HL-60 (cell line): ENCODE data around the gene SLBP.

Source experiments
- DNase-seq, 2 experiments: peaks; one replicate each; pipeline ENCODE4 v3.0.0-alpha.2; 2010 to 2020; ENCODE audit warnings: low read depth in 1 of 2, low spot score in 1 of 2
- H3K27ac ChIP-seq: fragments of 250-450 bp; sonication (Bioruptor Pico); replicated peaks from 2 replicates; pipeline ENCODE4 v1.5.1; 2020; ENCODE audit warnings: mild to moderate bottlenecking, moderate library complexity
- H3K27me3 ChIP-seq: fragments of 250-450 bp; sonication (Bioruptor Pico); 2 replicates; pipeline ENCODE4 v1.5.1; 2021; ENCODE audit warnings: mild to moderate bottlenecking, moderate library complexity; ENCODE audit not compliant: insufficient read depth, poor library complexity, severe bottlenecking
- H3K4me3 ChIP-seq: replicated peaks from 2 replicates; pipeline ENCODE4 v1.5.1; 2011; ENCODE audit warnings: mild to moderate bottlenecking, control low read depth, low read length; ENCODE audit not compliant: insufficient read depth
- GABPA ChIP-seq: IDR thresholded peaks from 2 replicates; pipeline ENCODE4 v1.6.1; 2012; ENCODE audit warnings: low read depth
- POLR2AphosphoS5 ChIP-seq: IDR thresholded peaks from 2 replicates; pipeline ENCODE4 v1.6.1; 2012; ENCODE audit warnings: low read depth
- SPI1 ChIP-seq: IDR thresholded peaks from 2 replicates; pipeline ENCODE4 v1.6.1; 2012; ENCODE audit warnings: low read depth, mild to moderate bottlenecking, borderline replicate concordance
- TF ChIP-seq, protein P1 (sequence below): IDR thresholded peaks from 2 replicates; pipeline ENCODE4 v1.6.1; 2012; ENCODE audit warnings: low read depth; ENCODE audit not compliant: insufficient replicate concordance
- TF ChIP-seq, protein P2 (sequence below): IDR thresholded peaks from one replicate; pipeline ENCODE4 v1.5.1; 2011; ENCODE audit warnings: low read length, control low read depth, inconsistent platforms; ENCODE audit not compliant: insufficient read depth

Gene SLBP

DNA sequence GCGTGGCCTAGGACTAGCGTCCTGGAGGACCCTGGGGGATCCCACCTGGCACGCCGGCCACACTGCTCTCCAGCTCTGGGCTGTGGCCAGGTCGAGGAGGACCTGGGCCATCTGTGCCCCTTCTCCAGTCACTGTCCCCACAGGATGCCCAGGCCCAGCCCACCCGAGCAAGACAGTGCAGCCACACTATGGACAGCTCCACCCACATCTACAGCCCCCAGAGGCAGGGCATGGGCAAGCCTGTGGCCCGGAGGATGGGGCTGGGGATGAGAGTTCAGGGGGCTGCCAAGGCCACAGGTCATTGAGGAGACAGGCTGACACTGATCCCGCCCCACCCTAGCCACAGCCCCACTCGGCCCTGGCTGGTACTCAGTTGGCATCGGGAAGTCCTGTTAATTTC is 58.3 kb downstream of the SLBP start:
- no peak for TF ChIP-seq GABPA
- TF ChIP-seq POLR2AphosphoS5, result no peak
- TF ChIP-seq, protein P1, sequence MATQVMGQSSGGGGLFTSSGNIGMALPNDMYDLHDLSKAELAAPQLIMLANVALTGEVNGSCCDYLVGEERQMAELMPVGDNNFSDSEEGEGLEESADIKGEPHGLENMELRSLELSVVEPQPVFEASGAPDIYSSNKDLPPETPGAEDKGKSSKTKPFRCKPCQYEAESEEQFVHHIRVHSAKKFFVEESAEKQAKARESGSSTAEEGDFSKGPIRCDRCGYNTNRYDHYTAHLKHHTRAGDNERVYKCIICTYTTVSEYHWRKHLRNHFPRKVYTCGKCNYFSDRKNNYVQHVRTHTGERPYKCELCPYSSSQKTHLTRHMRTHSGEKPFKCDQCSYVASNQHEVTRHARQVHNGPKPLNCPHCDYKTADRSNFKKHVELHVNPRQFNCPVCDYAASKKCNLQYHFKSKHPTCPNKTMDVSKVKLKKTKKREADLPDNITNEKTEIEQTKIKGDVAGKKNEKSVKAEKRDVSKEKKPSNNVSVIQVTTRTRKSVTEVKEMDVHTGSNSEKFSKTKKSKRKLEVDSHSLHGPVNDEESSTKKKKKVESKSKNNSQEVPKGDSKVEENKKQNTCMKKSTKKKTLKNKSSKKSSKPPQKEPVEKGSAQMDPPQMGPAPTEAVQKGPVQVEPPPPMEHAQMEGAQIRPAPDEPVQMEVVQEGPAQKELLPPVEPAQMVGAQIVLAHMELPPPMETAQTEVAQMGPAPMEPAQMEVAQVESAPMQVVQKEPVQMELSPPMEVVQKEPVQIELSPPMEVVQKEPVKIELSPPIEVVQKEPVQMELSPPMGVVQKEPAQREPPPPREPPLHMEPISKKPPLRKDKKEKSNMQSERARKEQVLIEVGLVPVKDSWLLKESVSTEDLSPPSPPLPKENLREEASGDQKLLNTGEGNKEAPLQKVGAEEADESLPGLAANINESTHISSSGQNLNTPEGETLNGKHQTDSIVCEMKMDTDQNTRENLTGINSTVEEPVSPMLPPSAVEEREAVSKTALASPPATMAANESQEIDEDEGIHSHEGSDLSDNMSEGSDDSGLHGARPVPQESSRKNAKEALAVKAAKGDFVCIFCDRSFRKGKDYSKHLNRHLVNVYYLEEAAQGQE, result no peak
- TF ChIP-seq SPI1, result no peak
- TF ChIP-seq, protein P2, sequence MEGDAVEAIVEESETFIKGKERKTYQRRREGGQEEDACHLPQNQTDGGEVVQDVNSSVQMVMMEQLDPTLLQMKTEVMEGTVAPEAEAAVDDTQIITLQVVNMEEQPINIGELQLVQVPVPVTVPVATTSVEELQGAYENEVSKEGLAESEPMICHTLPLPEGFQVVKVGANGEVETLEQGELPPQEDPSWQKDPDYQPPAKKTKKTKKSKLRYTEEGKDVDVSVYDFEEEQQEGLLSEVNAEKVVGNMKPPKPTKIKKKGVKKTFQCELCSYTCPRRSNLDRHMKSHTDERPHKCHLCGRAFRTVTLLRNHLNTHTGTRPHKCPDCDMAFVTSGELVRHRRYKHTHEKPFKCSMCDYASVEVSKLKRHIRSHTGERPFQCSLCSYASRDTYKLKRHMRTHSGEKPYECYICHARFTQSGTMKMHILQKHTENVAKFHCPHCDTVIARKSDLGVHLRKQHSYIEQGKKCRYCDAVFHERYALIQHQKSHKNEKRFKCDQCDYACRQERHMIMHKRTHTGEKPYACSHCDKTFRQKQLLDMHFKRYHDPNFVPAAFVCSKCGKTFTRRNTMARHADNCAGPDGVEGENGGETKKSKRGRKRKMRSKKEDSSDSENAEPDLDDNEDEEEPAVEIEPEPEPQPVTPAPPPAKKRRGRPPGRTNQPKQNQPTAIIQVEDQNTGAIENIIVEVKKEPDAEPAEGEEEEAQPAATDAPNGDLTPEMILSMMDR, result no peak
- no peak for DNase-seq
- no peaks in the 10 kb centered on the region for H3K27me3 ChIP-seq
- no peak overlapping the region for H3K27ac ChIP-seq
- no peak overlapping the region for H3K4me3 ChIP-seq

DNA sequence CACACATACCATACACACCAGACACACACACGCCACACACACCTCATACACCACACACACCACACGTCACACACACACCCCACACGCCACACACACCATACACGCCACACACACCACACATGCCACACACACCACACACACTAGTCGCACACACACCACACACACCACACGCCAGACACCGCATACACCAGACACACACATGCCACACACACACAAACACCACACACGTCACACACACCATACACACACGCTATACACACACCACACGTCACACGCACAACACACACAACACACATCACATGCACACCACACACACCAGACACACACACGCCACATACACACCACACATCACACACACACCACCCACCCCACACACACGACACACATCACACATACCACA is 60.0 kb downstream of the SLBP start:
- no peak for DNase-seq
- Histone ChIP-seq H3K27me3 (no peaks in the 10 kb centered on the region), H3K27ac (no peak overlapping the region), H3K4me3 (no peak overlapping the region)
- TF ChIP-seq GABPA (no peak), SPI1 (no peak), POLR2AphosphoS5 (no peak)
- TF ChIP-seq, protein P2, result no peak
- TF ChIP-seq, protein P1, result no peak

DNA sequence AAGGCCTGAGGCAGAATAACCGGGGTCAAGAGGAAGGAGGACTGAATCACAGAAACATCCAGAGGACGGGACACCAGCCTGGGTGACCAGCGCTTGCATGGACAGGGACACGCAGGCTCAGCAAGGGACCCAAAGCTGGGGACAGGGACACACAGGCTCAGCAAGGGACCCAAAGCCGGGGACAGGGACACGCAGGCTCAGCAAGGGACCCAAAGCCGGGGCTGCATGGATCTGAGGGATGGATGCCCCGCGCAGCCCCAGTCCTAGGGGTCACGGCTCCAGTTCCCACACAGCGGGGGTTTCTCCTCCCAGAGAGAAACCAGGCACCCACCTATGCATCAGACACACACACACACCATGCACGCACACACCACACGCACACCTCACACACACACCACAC is 60.5 kb downstream of the SLBP start:
- no peak for DNase-seq
- Histone ChIP-seq H3K27me3 (no peaks in the 10 kb centered on the region), H3K27ac (no peak overlapping the region), H3K4me3 (no peak overlapping the region)
- no peak for TF ChIP-seq POLR2AphosphoS5
- TF ChIP-seq, protein P2, result no peak
- TF ChIP-seq GABPA, result no peak
- no peak for TF ChIP-seq SPI1
- TF ChIP-seq, protein P1, result no peak
